Prostate gland (tissue), 2 donors: ENCODE measurements around the gene SCMH1. TPM values are rescaled to one million over a fixed set of nuclear protein-coding genes. Genes with fewer than 3 reads are reported as not detected.

Source experiments
- DNase-seq: peaks from one replicate; pipeline ENCODE4 v3.0.0-alpha.2; 2019; ENCODE audit warnings: low spot score
- H3K27ac ChIP-seq, 2 donors: fragments of 200-600 bp; sonication (generic); 2 replicates each; pipeline ENCODE4 v1.5.1; 2017 to 2019
- H3K27me3 ChIP-seq: fragments of 200-600 bp; sonication (generic); replicated peaks from 2 replicates; pipeline ENCODE4 v1.5.1; 2019; ENCODE audit not compliant: insufficient read depth
- H3K36me3 ChIP-seq, 2 donors: fragments of 200-600 bp; sonication (generic); 1 replicate in 1 of 2; 2 replicates in 1 of 2; pipeline versions ENCODE4 v1.5.1 to v1.8.1; 2017 to 2019
- H3K4me1 ChIP-seq: fragments of 200-600 bp; sonication (generic); replicated peaks from 2 replicates; pipeline ENCODE4 v1.5.1; 2019
- H3K4me3 ChIP-seq, 2 donors: fragments of 200-600 bp; sonication (generic); 2 replicates each; pipeline ENCODE4 v1.5.1; 2017 to 2019
- H3K9me3 ChIP-seq: fragments of 200-600 bp; sonication (generic); 2 replicates; pipeline ENCODE4 v1.5.1; 2017
- POLR2A ChIP-seq: fragments of 450-650 bp; IDR thresholded peaks from one replicate; pipeline ENCODE4 v1.6.1; 2016; ENCODE audit warnings: antibody characterized with exemption, mild to moderate bottlenecking
- POLR2AphosphoS5 ChIP-seq: sonication (generic); formaldehyde crosslinking; IDR thresholded peaks from one replicate; pipeline ENCODE4 v1.6.1; 2017; ENCODE audit warnings: antibody characterized with exemption
- WGBS: methylation state at CpG from one replicate; pipeline ENCODE4 v1.1.5; 2018; 5-methylcytosine and 5-hydroxymethylcytosine counted together
- intact Hi-C: fragments of 100-400 bp; cut with DNase I; formaldehyde crosslinking; loops from one replicate; pipeline ENCODE4 v1.14.2; 2022
- total RNA-seq, 2 donors: library from RNA; depleted of rRNA; stranded (reverse); fragments of >200 nt; gene quantifications; one replicate each; pipeline ENCODE4 v1.1.0, GENCODE V29; 2016
- TF ChIP-seq, protein P1 (sequence below), 4 experiments: fragments of 200-600 bp in 2 of 4; fragments of 450-650 bp in 2 of 4; sonication (generic) in 2 of 4; IDR thresholded peaks; 1 replicate in 3 of 4; 2 replicates in 1 of 4; pipeline ENCODE4 v1.5.1; 2016 to 2019; ENCODE audit warnings: antibody characterized with exemption in 4 of 4, mild to moderate bottlenecking in 2 of 4, moderate library complexity in 2 of 4

Gene SCMH1
- total RNA-seq, 2 donors from 2014 or later = 49.0 to 62.7 TPM

DNA sequence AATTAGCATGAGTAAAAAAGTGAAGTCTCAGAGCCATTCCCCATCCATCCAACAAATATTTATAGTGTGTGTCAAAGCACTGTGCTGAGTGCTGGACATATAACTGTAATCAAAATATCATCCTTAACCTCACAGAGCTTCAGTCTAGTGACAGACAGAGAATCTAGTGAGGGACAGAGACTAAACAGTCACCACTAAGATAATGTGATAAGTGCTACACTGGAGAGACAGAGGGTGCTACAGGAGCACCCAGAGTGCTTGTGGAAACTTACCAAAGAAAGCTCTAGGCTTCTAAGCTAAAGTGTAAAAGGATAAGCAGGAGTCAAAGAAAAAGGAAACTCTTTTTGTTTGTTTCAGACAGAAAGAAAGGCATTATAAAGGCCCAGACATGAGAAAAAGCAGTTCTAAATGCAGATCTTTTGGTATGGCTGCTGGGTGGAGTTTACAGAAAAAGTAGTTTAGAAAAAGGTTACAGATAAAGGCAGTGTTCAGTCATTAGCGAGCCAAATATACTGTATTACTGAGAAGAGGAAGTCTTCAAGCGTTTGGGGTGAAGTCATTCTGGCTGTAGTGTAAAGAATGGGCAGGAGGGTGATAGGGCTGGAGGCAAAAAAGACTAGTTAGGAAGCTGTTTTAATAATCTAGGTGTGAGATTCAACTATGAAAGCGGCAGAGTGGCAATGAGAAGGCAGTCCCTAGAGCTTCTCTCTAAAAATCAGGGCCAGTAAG lies 83.8 kb downstream of the SCMH1 start:
- H3K4me3 ChIP-seq = no peak overlapping the region
- WGBS = 91% methylated on average over 3 of the region's 3 CpGs
- DNase-seq = no peak
- intact Hi-C loops = no loop called here
- no peaks in the 10 kb centered on the region for H3K36me3 ChIP-seq
- H3K27ac ChIP-seq = no peak overlapping the region
- no peaks in the 10 kb centered on the region for H3K4me1 ChIP-seq
- H3K27me3 ChIP-seq = no peaks in the 10 kb centered on the region
- no peaks in the 10 kb centered on the region for H3K9me3 ChIP-seq
- TF ChIP-seq, protein P1, sequence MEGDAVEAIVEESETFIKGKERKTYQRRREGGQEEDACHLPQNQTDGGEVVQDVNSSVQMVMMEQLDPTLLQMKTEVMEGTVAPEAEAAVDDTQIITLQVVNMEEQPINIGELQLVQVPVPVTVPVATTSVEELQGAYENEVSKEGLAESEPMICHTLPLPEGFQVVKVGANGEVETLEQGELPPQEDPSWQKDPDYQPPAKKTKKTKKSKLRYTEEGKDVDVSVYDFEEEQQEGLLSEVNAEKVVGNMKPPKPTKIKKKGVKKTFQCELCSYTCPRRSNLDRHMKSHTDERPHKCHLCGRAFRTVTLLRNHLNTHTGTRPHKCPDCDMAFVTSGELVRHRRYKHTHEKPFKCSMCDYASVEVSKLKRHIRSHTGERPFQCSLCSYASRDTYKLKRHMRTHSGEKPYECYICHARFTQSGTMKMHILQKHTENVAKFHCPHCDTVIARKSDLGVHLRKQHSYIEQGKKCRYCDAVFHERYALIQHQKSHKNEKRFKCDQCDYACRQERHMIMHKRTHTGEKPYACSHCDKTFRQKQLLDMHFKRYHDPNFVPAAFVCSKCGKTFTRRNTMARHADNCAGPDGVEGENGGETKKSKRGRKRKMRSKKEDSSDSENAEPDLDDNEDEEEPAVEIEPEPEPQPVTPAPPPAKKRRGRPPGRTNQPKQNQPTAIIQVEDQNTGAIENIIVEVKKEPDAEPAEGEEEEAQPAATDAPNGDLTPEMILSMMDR (IDR thresholded peaks at IDR 0.05) = no peak
- no peak for TF ChIP-seq POLR2AphosphoS5
- no peak for TF ChIP-seq POLR2A

DNA sequence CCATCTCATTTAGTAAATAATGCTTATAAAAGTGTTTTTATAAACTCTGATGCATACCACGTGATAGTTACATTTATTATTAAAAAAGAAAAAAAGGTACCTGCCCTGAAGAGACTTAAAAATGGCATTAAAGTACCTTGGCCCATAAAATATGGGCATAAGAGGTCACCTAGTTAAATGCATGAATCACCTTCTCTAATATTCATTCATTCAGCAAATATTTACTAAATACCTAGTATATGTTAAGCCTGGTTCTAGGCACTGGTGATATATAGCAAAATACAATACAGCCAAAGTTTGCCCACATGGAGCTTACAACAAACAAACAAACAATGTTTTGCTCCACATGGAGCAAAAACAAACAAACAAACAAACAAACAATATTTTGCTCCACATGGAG lies 87.0 kb downstream of the SCMH1 start:
- Histone ChIP-seq H3K36me3 (peaks cover 0 to 2% of the 10 kb centered on the region in 2 donors), H3K9me3 (no peaks in the 10 kb centered on the region), H3K27me3 (no peaks in the 10 kb centered on the region), H3K4me3 (no peak overlapping the region), H3K27ac (no peak overlapping the region), H3K4me1 (no peaks in the 10 kb centered on the region)
- intact Hi-C loops = no loop called here
- no peak for DNase-seq
- TF ChIP-seq POLR2AphosphoS5 (no peak), POLR2A (no peak)
- TF ChIP-seq, protein P1 (IDR thresholded peaks at IDR 0.05) = no peak
- 85% methylated on average over 1 of the region's 1 CpG for whole genome bisulfite sequencing

DNA sequence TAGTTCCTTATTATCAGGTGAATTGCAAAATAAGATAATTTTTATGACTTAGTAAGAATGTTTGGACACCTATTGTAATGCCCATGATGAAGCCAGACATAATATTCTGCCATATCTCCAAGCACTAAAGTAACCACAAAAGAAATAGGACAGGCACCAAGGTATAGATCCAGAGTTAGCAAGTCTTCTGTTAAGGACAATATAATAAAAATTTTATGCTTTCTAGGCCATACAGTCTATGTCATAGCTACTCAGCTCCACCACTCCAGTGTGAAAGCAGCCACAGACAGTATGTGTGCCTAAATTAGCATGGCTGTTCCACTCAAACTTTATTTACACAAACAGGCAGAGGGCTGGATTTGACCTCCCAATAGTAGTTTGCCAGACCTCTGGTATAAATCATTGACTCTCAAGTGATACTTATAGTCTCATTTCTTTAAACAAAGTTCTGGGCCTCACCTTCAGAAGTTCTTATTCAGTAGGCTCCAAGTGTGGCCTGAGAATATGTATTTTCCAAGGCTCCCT lies 88.3 kb downstream of the SCMH1 start:
- H3K9me3 ChIP-seq = no peaks in the 10 kb centered on the region
- intact Hi-C loops = no loop called here
- H3K27me3 ChIP-seq = no peaks in the 10 kb centered on the region
- TF ChIP-seq, protein P1 (IDR thresholded peaks at IDR 0.05) = no peak
- TF ChIP-seq POLR2A (no peak), POLR2AphosphoS5 (no peak)
- no peak overlapping the region for H3K27ac ChIP-seq
- H3K4me1 ChIP-seq = no peaks in the 10 kb centered on the region
- H3K4me3 ChIP-seq = no peak overlapping the region
- H3K36me3 ChIP-seq = peaks cover 0 to 4% of the 10 kb centered on the region in 2 donors
- no peak for DNase-seq

DNA sequence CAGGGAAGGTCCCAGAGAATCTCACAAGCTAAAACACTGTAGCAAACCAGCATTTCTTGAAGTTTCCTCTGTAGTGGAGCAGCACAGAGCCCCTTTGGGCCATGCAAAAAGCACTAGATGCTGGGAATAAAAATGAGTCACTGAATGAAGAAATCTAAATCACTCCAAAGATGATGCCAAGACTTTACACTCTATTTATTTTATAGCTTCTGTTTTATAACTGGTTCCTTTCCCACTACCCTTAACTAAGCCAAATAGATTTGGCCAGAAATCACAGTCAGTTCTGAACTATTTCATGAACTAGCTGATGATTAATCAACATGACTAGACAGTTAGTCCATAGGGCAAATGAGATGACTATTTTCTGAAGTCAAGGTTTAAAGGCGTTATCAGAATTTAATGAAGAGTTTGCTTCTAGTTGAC lies 89.5 kb downstream of the SCMH1 start:
- H3K9me3 ChIP-seq = no peaks in the 10 kb centered on the region
- no peak for DNase-seq
- 35% methylated on average over 1 of the region's 1 CpG for WGBS

DNA sequence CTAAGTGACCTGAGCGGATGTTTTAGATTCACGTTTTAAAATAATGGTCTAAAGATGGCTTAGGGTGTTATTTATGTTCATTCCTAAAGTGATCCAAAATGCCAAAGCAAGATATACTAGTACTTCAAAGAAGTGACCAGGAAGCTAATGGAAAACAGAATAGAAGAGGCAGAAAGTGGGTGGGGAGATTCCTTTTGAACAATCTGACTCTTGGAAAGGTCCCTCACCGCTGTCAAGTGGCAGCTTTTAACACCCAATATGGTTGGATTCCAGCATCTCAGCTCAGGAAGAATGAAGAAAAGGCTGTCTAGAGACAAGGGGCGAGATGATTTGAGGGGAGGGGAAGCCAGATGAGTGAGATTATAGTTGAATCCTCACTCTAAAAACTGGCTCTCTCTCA lies 90.3 kb downstream of the SCMH1 start:
- no peak overlapping the region for H3K27ac ChIP-seq
- DNase-seq = no peak
- no peaks in the 10 kb centered on the region for H3K9me3 ChIP-seq
- no peaks in the 10 kb centered on the region for H3K4me1 ChIP-seq
- peaks cover 0 to 4% of the 10 kb centered on the region in 2 donors for H3K36me3 ChIP-seq
- TF ChIP-seq POLR2A = no peak
- TF ChIP-seq, protein P1 (IDR thresholded peaks at IDR 0.05) = no peak
- TF ChIP-seq POLR2AphosphoS5 = no peak
- intact Hi-C loops = no loop called here
- H3K27me3 ChIP-seq = no peaks in the 10 kb centered on the region
- H3K4me3 ChIP-seq = no peak overlapping the region
- WGBS = 62% methylated on average over 4 of the region's 4 CpGs

More for the DNA sequence above, 89.5 kb downstream of the SCMH1 start:
- intact Hi-C loops = no loop called here
- Histone ChIP-seq H3K27me3 (no peaks in the 10 kb centered on the region), H3K27ac (no peak overlapping the region), H3K36me3 (peaks cover 0 to 4% of the 10 kb centered on the region in 2 donors), H3K4me1 (no peaks in the 10 kb centered on the region), H3K4me3 (no peak overlapping the region)
- TF ChIP-seq POLR2AphosphoS5 = peak; percentile 63
- no peak for TF ChIP-seq POLR2A
